Measurements from ENCODE around the gene BABAM2. TPM values are rescaled to one million over a fixed set of nuclear protein-coding genes. Genes with fewer than 3 reads are reported as not detected.
A peak's percentile ranks its signal among the peaks of the same experiment; 100 is the strongest.
"Not testable (repeated sequence)": the region's sequence is repeated elsewhere in the genome, so short reads cannot be mapped to it uniquely, and the experiment has no call there.

The BABAM2 gene
- total RNA-seq, 1 donor from 2014 or later, result 25.4 TPM

DNA sequence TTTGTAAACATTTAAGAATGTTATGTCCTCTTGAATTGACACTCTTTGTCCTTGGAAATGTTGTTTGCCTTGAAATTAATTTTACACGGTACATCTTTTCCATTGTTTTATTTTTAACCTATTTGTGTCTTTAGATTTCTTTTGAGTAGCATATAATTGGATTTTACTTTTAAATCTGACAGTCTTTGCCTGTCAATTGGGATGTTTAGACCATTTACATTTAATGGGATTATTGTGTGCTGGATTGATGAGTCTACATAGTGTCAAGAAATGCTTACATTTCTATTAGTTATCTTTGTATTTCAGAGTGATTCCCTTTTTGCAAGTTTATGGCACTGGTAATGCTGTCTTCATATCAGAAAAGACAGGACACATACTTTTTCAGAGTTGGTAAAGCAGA, 61.5 kb downstream of the BABAM2 start:
- DNase-seq, result no peak

DNA sequence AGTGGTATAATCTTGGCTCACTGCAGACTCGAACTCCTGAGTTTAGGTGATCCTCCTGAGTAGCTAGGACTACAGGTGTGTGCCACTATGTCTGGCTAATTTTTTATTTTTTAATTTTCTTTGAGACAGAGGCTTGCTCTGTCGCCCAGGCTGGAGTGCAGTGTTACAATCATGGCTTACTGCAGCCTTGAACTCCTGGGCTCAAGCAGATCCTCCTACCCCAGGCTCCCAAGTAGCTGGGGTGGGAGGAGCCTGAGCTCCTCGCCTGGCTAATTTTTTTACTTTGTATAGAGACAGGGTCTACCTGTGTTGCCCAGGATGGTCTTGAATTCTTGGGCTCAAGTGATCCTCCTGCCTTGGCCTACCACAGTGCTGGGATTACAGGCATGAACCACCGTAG, 62.5 kb downstream of the BABAM2 start:
- DNase-seq, result no peak

GRCh38 chr2:27954221-27954673, 63.7 kb downstream of the BABAM2 start:
- DNase-seq, result no peak

DNA sequence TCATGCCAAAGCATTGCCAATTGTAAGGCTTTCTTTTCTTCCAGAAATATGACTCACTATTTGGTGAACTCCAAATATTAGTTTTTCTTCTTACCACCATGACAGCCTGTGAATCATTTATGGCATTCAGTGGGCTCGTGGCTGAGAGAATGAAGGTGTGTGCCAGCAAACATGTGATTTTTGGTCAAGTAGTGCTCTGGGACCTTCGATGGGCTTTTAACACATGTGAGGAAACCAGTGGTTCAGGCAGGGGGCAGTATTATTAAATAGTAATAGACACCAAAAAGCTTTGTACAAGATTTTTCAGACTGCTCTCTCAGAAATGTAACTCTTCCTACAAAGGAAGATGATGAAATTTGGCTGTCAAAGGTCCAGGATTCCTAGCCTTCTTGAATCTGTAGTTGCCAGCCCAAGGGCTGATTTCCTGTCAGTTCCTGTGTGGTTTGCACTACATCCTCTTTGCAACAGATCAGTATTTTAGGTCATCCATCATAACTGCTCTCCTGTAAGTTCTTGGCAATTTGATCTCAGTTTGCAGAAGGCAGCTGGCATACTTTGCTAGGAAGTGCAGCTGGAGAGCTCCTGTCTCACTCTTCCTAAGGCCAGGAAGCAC, 64.3 kb downstream of the BABAM2 start:
- peak; percentile 84 for DNase-seq

DNA sequence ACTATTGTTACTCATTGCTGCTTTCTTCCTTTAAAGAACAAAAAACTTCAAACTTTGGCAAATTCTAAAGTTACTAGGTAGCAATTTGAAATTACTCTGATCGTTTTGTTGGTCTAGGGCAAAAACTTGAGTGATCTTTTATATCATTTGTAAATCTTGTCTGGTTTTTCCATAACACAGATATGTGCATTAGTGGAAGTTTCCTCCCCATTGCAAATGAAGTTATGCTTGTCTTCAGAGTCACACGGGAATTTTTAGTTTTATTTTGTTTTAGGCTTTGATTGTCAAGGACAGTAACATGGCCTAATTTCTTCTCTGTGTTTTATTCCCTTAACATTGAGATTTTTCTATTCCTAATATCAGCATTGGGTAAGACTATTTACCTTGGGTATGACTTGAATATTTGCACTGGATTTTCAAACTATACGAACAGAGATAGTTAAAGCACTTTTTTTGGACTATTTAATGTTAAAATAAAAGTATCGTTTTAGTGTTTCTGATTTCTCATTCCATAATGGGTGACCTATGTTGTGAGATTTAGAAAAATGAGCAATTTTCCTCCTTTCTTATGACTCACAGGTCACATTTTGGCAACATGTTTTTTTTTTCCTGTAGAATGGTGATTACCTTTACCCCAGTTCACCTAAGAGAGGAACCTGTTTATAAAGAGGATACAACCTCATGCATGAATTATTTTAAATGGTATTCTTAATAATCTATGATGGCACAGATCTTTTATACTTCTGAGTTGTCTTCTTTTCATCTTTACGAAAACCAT, 65.0 kb downstream of the BABAM2 start:
- DNase-seq, result no peak

GRCh38 chr2:27956888-27957287, 66.4 kb downstream of the BABAM2 start:
- no peak for DNase-seq

DNA sequence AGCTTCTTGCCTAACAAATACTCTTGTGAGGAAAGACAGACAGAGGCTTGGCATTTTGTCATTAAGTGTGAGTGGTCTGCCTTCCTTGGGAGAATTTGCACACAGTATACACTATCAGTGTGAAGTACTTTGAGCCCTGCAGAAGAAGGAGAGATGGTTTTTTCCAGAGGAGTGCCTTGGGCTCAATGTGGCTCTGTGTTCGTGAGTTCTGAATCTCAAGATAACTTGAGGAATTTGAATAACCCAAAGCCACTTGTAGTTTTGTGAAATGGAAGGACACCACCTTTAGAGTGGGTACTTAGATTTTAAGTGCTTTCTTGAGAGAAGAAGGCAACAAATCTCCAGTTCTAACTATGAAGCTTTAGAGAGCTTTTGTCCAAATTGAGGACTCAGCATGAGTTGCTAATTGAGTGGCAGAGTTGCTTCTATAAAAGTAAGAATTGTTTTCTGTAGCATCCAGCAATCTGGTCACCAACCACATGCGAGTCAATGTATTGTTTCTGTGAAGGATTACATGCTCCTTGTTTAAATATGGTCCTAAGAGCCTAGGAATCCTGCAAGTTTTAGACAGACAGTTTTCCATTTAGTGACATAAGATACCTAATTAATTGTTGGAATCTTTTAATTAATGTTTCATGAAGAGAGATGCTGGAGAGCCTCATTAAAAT, 68.3 kb downstream of the BABAM2 start:
- DNase-seq, result no peak

DNA sequence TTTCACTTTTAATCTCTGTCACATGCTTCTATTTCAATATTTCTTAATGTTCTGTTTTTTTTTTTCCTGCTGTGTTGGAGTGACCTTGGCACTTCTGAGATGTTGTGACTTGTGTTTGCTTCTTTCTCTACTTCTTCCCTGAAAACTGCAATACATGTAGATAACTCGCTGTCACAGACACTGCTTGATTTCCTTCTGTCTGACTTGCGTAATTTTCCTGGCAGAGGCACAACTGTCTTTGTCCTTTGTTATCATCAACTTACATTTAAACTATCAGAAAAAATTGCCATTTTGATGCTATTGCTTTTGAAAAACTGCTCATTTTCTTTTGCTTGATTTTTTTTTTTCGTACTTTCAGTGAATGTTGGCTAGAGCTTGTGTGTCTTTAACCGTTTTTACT, 69.0 kb downstream of the BABAM2 start:
- peak; percentile 83 for DNase-seq

DNA sequence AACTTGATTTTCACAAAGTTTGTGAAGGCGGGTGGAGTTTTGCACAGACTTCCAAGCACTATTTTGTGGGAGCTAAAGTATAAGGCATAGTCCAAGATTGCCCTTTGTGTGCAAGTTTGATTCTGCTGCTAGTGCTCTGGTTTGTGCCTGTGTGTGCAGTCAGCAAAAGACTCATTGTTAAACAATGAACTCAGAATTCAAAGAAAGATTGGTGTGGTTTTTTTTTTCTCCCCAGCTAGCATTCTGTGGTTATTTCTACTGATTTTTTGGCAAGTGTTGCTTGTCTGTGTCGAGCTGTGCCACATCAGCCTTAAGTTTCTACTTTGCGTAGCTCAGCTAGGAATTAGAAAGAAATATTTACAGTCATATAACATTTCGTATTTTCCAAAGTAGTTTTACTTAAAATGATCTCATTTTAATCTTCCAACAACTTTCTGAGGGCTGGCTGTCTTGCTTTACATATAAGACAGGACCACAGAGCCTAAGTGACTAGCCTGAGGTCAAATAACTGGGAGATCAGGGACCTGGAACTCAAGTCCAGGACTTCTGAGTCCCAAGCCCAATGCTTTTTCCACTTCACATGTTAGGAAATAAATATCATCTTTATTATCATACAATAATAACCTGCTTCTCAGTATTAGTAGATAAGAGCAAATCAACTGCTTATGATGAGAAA, 69.8 kb downstream of the BABAM2 start:
- DNase-seq, result peak; percentile 65

GRCh38 chr2:27962006-27962405, 71.5 kb downstream of the BABAM2 start:
- DNase-seq, result no peak

GRCh38 chr2:27963472-27963871, 72.9 kb downstream of the BABAM2 start:
- DNase-seq, result no peak

GRCh38 chr2:27964067-27964466, 73.5 kb downstream of the BABAM2 start:
- no peak for DNase-seq

DNA sequence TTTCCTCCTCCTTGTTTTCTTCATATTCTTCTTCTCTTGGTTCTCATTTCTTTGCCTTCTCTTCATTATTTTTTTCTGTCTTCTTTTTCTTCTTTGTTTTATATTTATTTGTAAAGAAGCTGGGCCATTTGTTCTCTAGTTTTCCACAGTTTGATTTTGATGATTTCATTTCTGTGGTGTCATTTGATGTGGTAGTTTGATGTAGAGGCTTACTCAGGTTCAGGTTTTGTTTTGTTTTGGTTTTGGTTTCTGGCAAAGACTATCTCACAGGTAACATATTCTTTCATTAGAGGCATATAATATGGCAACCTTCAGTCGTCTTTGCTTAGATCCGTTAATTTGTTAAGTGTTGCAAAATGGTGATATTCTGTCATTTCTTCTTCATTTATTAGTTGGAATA, 75.3 kb downstream of the BABAM2 start:
- no peak for DNase-seq

DNA sequence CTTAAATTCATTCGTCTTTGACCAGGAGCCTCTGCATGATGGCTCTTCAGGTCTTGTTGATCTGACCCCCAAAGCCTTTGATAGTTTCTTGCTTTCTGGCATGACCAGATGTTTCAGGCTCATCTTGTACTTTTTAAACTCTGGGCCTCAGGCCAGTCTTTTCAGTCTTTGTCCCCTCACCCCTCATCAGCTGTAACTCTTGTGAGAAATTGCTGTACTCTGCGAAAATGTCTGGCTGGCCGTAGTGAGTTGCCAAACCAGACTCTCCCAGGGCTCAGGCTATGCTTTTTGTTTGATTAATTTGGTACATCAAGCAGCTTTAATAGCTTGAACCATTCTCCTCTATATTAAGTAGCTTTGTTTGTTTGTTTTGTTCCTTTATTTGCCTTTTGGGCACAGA, 75.9 kb downstream of the BABAM2 start:
- DNase-seq, result peak; percentile 76

DNA sequence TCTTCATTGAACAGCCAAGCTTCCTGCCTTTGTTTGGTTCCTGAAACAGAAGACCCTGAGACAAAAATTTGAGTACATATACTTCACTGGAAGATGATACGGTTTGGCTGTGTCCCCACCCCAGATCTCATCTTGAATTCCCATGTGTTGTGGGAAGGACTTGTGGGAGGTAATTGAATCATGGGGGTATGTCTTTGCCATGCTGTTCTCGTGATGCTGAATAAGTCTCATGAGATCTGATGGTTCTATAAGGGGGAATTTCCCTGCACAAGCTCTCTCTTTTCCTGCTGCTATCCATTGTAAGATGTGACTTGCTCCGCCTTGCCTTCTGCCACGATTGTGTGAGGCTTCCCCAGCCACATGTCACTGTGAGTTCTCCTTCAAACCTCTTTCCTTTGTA, 76.5 kb downstream of the BABAM2 start:
- DNase-seq, result no peak

GRCh38 chr2:27968045-27968444, 77.5 kb downstream of the BABAM2 start:
- DNase-seq, result not testable (repeated sequence)

DNA sequence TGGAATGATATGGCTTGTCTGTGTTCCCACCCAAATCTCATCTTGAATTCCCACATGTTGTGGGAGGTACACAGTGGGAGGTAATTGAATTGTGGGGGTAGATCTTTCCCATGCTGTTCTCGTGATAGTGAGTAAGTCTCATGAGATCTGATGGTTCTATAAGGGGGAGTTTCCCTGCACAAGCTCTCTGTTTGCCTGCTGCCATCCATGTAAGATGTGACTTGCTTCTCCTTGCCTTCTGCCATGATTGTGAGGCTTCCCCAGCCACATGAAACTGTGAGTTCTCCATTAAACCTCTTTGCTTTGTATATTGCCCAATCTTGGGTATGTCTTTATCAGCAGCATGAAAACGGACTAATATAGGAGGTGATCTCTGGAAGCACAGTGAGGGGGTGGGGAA, 78.4 kb downstream of the BABAM2 start:
- not testable (repeated sequence) for DNase-seq

DNA sequence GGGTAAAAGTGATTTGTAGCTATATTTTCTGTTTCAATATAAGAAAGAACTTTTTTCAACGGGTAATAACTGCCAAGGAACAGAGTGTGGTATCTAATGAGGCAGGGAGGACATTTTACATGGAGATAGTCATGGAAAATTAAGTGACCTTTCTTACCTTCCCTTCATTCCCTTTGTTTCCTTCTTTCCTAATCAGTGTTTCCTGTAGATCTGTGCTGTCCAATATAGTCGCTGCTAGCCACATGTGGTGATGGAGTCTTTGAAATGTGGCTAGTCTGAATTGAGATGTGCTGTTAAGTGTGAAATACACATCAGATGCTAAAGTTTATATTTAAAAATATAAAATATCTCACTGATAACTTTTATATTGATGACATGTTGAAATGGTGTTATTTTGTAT, 81.8 kb downstream of the BABAM2 start:
- DNase-seq, result no peak

DNA sequence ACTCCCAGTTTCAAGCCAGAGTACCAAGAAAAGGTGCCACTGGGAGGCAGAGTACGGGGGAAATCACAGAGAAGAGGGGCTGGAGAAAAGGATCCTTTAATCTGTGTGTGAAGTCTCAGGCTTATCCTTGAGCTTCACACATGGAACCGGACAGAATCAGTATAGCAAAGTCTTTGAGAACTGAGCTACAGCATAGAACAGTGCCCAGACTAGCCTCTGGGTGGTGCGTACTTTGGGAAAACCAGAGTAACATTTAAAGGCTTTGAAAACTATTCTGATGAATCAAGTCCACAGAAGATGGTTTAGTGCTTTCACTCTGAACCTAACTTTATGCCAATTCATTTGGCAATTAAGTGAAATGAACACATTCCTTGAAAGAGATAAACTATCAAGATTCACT, 83.1 kb downstream of the BABAM2 start:
- DNase-seq, result no peak

DNA sequence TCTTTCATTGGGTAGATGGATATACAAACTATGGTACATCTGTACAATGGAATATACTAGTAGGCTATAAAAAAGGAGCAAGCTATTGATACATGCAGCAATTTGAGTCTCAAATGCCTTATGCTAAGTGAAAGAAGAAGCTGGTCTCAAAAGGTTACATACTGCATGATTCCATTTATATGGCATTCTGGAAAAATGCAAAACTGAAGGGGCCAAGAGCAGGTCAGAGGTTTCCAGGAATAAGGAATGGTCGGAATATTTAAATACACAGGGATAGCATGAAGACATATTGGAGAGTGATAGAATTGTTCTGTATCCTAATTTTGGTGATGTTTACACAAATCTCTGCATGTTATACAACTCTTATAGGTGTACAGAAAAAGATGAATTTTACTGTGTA, 85.8 kb downstream of the BABAM2 start:
- DNase-seq, result no peak

- DNase-seq, result no peak
Measured at GRCh38 chr2:27977731-27978312, 87.3 kb downstream of the BABAM2 start.

GRCh38 chr2:27978761-27979160, 88.2 kb downstream of the BABAM2 start:
- not testable (repeated sequence) for DNase-seq

DNA sequence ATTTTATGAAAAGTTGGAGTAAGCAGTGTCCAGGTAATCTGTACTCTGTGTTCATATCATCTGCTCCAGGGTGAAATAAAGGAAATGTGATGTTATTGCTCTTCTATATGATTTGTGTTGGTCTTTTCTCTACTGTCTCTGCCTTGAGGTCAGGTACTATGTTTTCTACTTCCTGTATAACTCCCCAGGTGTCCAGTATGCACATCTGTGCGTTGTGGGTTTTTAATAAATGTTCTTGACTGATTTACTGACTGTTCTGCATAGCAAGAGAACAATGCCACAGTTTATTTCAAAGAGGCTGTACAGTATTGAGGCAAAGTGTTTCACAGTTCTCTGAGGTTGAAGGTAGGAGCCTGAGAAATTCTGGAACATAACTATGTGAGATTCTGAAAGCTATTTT, 89.7 kb downstream of the BABAM2 start:
- DNase-seq, result no peak

Data from skin of body (tissue), 2 donors.